GM04503 (cell line): Measurements from ENCODE around the gene LRRC58.
"Not testable (repeated sequence)": the region's sequence is repeated elsewhere in the genome, so short reads cannot be mapped to it uniquely, and the experiment has no call there.

Experiments
- DNase-seq: peaks from one replicate; pipeline ENCODE4 v3.0.0-alpha.2; 2012; ENCODE audit warnings: low read depth

LRRC58 gene

DNA sequence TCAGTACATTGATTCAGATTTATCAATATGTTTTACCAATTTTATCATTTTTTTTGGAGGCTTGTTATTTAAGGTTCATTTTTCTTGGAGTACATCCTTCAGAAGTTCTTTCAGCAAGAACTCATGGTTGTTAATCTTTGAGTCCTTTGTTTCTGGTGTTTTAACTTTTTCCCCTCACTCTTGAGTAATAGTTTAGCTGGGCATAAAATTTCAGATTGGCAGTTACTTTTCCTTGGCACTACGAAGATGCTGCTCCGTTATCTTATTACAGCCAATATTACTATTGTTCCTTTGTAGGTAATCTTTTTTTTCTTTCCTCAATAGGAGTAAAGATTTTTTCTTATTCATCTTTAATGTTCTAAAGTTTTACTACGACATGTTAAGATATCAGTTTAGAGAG, 9.8 kb downstream of the LRRC58 start:
- DNase-seq: no peak

DNA sequence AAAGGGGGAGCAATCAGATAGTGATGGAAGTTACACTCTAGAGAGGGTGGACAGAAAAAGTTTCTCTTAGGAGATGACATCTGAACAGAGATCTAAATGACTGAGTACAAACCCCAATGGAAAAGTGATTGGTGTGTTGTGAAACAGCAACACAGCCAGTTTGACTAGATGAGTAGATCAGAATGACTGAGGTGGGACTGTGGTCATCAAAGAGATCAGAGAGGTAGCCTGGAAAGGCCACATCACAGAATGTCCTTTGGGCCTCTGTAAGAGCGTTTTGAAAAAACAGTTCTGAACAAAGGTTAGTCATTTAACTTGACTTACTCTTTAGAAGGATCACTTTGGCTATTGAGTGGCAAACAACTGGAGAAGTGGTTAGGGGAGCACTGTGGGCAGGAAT, 10.6 kb downstream of the LRRC58 start:
- DNase-seq: no peak

DNA sequence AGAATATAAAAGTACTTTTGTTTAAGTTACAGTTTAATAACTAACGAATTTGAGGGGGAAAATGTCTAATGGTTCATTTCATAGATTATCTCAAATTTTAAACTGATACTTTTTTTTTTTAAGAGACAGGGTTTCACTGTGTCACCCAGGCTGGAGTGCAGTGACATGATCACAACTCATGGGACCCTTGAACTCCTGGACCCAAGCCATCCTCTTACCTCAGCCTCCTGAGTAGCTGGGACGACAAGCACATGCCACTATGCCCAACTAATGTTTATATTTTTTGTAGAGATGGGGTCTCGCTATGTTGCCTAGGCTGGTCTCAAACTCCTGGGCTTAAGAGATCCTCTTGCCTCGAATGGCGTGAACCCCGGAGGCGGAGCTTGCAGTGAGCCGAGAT, 16.5 kb downstream of the LRRC58 start:
- DNase-seq: no peak

DNA sequence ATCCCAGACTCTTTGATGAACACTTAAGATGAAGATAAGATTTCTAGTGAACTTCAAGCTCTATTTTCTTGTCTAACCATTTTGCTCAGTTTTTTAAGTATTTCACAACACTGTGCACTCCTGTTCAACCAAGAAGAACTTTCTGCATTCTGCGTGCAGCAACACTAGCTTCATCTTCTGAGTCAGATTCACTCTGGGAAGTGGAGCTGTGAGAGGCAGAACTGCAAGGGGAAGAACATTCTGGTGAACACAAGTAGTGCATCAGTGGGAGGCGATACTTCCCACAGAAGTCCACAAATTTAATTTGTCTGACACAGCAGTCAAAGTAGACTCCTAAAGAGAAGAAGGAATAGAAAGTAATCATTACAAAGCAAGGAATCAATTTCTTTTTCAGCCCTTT, 18.1 kb downstream of the LRRC58 start:
- DNase-seq: no peak

DNA sequence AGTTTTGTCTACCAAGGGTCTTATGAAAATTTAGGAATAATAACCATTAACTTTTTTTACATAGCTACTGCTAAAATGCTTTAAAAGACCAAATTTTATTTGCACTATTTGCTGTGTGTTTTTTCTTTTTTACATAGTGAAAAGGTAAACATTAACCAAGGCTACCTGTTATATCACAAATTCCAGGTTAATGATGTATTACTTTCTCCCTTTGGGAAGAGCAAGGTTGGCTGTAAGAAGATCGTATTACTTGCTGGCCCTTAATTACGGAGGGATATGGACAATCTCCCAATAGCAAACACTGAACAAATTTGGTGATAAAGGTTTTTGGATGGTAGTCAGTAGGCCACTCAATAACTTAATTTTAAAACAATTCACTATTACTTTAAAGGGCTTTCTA, 22.4 kb downstream of the LRRC58 start:
- no peak for DNase-seq

DNA sequence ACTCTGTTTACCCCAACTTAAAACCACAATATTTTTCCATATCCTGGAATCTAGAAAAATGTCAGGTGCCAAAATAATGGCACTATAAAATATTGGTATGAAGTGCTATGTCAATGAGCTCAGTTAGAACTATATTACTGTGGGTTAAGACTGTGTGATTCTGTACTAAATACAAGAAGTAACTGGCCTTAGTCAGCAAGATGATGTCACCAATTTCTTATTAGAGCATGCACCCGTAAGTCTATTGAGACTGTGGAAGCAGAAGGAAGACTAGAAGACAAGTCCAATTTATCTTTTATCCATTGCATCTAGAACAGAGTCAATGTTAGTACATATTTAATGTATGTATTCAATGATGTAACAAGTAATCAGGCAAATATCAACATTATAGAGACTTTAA, 25.0 kb downstream of the LRRC58 start:
- no peak for DNase-seq

DNA sequence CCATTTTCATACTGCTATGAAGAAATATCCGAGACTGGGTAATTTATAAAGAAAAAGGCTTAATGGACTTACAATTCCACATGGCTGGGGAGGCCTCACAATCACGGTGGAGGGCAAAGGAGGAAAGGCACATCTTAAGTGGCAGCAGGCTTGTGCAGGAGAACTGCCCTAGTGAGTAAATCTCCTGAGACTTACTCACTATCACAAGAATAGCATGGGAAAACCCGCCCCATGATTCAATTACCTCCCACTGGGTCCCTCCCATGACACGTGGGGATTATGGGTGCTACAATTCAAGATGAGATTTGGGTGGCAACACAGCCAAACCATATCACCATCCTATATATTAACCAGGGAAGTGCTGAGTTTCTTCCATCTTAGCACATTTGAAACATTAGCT, 25.4 kb downstream of the LRRC58 start:
- DNase-seq: not testable (repeated sequence)

DNA sequence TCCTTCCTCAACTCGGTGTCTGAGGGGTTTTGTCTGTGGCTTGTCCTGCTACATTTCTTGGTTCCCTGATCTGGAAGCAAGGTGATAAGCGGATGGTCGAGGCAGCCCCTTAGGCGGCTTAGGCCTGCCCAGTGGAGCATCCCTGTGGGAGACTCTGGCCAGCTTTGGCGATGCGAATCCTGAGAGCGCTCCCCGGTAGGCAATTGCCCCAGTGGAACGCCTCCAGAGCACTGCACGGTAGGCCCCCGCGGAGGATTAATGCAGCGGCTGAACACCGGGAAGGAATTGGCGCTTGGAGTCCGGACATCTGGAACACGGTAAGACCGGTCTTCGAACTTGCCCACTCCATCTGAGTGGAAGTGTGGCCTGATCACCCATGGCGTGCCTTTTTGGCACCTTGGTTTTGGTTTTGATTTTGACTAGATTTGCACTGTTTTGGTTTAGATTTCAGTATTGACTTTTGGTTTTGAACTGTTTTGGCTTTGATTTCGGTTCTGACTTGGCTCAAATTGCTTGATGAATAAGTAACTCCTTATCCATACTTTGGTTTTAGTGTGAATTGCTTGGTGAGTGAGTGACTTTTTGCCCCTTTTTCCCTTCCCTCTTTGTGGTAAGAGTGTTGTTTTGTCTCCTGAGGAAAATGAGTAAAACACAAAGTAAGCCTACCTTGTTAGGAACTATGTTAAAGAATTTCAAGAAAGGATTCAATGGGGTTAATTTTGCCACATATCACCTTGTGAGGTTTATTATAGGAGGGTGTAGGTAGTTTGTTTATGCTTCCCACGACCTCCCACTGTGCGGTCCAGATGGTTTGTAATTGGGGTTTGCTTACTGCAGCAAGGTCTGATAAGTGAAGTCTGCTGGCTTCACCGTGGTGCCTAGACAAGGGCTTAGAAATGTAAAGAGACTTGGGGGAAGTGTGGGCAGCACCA, 37.0 kb downstream of the LRRC58 start:
- no peak for DNase-seq

DNA sequence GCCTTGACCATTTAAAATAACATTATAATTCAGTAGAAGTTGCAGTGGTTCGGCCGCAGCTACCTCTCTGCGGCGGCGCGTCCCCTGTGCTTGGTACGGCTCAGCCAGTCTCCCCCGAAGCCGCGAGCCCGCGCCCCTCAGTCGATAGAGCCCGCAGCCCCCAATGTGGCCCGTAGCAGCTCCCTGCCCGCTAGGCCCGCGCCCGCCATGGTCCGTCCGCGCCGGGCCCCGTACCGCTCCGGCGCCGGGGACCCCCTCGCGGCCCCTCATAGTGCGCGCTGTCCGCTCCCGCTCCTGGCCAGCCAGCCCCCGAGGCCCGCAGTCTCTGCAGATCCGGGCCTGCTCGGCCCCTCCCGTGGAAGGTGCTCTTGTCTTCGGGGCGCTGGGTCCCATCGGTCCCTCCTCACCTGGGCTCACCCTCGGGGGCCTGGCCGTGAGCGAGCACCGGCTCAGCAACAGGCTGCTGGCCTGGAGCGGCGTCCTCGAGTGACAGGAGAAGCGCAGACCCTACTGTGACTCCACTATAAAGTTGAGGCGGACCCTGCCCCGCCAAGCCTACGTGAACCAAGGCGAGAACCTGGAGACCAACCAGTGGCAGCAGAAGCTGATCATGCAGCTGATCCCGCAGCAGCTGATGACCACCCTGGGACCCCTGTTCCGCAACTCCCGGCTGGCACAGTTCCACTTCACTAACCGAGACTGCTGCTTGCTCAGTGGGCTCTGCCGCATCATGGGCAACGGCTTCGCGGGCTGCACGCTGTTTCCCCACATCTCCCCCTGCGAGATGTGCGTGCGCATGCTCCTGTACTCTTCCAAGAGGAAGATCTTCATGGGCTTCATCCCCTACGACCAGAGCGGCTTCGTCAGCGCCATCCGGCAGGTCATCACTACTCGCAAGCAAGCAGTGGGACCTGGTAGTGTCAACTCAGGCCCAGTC, 42.4 kb downstream of the LRRC58 start:
- no peak for DNase-seq

DNA sequence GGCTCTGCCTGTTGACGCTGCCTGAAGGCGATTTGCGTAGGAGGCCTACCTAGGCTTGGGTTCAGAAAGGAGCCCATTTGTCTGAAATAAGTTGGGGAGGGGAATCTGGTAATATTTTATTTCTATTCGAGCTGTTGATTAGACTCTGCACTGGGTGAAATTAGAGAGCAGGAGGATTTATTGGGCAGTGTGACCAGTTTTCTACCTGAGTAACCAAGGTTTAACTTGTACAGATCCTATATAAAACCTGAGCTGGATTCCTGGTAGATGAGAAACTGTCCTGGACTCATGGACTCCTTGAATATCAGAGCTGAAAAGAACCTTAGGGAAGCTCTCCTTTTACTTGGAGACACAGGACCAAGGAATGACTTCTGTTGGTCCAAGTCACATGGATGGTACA, 44.5 kb downstream of the LRRC58 start:
- DNase-seq: no peak

DNA sequence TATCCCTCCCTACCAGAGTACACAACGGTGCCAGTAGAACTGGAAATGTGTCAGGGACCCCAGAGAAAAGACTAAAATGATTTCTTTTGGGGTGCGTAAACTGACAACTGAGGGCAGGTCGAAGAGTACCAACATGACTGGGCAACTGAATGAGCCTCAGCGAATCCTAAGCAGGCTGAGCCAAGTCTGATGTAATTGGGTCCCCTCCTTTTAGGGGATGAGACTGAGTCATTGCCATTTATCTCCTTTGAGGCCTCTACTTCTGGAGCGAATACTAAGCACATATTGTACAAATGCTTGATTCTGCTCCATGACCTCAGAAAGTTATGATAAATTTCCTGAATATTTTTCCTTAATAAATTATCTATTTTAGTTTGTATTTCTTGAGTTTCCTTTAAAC, 46.8 kb downstream of the LRRC58 start:
- DNase-seq: no peak

DNA sequence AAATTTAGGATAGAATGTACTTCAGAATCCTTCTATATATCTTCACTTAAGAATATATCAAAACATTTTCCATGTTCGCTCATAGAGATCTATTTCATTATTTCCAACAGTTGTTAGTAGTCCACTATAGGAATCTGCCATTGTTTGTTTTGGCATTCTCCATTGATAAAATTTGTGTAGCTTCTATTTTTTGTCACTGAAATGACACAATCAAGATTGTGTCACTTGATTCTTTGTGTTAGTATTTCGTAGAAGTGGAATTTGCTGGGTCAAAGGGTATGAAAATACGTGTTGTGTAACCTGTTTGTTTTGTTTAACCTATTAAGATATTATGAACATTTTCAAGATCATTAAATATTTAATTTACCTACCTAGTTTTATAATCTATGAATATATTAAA, 48.2 kb downstream of the LRRC58 start:
- no peak for DNase-seq

DNA sequence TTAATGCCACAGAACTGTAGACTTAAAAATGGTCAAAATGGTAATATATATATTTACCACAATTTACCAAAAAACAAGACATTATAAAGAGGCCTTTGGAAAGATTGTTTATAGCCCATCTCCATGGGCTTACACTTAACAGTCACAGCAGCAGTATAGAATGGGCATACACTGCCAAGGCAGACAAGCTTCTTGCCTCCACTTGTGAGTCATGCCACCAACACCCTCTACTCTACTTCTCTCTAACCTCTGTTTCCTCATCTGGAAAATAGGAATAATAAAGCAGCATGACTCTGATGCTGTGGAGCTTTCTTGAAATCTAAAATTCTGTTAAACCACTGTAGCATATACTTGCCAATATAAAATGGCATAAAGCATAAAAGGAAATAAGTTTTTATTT, 49.8 kb downstream of the LRRC58 start:
- DNase-seq: no peak

DNA sequence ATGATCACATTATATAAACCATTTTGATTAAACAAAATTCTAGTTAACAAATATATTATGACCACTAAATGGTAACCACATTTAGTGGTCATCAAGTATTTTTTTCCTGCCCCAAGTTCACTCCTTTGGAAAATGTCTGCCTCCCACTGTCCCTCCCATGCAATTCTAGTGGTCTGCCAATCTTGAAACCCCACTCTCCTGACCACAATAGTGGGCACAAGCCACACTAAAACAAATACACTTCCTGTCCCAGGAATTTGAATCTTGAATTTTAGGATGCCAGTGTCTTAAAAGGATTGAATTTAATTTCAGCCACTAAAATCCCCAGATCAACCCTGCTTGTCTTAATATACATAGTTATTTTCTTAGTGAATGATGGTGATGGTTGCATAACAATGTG, 50.2 kb downstream of the LRRC58 start:
- no peak for DNase-seq

DNA sequence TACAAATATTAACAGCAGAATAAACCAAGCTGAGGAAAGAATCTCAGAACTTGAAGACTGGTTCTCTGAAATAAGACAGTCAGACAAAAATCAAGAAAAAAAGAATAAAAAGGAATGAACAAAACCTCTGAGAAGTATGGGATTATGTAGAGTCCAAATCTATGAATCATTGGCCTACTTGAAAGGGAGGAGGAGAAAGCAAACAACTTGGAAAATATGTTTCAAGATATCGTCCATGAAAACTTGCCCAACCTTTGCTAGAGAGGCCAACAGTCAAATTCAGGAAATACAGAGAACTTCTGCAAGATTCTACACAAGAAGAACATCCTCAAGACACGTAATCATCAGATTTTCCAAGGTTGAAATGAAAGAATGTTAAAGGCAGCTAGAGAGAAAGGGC, 57.6 kb downstream of the LRRC58 start:
- DNase-seq: not testable (repeated sequence)

DNA sequence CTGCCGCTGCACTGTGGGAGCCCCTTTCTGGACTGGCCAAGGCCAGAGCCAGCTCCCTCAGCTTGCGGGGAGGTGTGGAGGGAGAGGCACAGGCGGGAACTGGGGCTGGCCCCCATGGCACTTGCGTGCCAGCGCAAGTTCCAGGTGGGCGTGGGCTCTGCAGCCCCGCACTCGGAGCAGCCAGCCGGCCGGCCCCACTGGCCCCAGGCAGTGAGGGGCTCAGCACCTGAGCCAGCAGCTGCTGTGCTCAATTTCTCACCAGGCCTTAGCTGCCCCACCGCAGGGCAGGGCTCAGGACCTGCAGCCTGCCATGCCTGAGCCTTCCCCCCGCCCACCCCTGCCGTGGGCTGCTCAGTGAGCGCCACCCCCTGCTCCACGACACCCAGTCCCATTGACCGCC, 59.5 kb downstream of the LRRC58 start:
- DNase-seq: no peak

DNA sequence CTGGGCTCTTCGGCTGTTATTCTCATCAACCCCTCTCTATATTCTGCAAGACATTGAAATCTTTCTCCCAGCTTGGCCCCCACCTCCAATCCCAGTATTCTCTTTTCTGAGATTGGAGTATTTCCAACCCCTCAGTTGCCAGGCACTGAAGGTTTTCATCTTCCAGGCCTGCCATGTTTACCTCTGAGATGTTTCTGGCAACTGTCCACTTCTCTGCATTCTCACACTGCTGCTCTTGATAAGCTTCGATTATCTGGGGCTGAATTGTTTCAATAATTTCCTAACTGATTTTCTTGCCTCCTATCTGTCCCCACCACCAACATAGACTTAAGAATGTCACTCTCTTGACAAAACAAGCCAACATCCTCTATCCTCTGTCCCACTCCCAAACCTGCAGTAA, 62.7 kb downstream of the LRRC58 start:
- DNase-seq: no peak

DNA sequence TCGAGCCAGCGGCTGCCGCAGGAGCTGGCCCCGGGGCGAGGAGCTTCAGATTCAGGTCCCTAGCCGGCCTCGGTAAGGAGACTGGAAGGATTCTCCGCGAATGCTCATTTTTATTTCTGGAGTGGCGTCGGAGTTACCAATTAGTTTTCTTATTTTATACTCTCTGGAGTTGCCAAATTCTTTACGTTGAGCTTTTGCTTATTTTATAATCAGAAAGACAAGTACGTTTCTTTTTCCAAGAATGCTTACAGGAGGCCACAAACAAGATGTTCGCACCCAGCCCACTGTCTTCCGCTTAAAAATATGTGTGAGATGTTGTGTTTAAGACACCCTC, 63.7 kb downstream of the LRRC58 start:
- no peak for DNase-seq

DNA sequence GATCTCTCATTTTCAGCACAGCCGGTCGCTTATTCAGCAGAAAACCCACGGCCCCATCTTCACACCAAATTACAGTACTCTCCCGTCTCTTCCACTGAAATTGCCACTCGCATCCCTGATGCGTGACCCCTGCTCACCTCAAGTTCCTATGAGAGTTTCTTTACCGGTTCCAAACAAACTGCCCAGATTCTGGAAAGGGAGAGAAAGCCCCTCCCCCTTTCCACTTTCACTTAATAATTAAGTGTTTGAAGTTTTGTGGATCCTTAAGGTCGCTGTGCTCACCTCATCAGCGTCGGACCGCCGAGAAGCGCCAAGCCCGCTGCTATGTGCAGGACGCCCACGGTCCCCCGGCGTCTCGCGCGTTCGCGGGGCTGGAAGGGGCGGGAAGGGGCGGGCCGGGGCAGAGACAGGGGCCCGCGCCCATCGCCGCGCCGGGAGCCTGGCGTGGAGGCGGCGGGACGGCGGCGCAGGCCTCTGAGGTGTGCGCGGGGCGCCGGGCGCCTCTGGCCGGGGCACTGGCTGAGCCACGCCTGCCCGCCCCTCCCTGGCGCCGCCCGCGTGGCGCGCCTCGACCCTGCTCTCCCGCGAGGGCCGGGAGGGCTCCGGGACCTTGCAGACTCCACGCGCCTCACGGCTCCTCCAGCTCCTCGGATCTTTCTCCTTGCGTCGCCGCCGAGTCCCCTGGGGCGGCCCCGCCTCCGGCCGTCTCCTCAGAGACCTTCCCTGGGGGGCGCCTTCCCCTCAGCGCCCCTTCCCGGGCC, 64.2 kb downstream of the LRRC58 start, which contains the start of gene GPR156:
Gene GPR156 (minus strand): TSS at position 476 of the 761 bp plus-strand sequence. CDS start 41,124 bp downstream, outside the sequence.
- no peak for DNase-seq

DNA sequence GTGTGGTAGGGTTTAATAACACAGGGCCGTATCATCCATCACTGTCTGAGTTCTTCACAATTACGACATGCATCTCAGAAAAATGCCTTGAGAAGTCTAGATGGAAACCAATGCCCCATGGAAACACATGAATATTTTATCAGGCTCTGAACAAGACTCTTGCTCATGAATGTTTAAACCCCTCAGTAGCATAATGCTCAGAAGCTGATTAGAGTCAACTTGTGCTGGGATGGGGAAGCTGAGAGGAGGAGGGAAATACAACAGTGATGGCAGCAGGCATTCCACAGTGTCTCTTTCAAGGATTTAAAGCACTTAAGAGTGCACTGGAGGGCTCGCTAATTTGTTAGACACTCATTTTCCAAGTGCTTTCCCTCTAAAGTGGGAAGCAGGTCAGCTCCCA, 67.9 kb downstream of the LRRC58 start:
- DNase-seq: no peak

DNA sequence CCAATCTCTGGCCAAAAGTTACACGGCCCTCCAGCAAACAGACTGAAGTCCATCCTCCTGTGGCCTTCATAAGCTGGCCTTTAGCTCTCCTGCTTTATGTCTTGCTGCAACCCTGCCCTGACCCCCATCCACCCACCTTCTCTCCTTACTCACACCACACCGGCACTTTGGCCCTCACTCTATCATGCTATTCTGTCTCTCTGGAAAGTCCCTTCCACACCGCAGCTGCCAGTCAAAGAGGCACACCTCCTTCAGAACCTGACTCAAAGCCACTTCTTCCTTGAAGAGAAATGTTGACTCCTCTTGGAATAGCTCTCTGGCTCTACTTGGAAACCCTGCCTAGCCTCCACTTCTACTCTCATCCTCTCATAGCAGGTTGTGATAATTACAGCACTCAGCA, 68.6 kb downstream of the LRRC58 start:
- DNase-seq: no peak

DNA sequence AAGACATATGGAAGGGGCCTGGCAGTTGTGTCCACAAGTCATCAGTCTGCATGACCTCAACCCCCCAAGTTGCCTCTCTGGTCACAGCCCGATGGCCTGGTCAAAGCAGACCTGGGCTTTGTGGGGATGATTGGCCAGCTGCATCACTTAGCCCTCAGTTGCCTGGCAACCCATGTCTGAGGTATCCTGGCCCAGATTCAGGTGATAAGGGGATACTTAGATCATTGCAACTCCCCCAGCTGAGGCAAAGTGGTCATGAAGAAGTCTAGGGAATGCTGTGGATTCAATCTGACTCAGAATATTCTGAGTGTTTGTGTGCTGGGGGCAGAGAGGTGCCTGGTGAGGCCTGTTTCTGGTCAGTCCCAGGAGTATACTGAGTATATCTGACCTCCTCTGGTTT, 69.1 kb downstream of the LRRC58 start:
- no peak for DNase-seq
